Activated gamma-delta T cell (primary cell): ENCODE results near the gene RCCD1.
"Not testable (repeated sequence)": the region's sequence is repeated elsewhere in the genome, so short reads cannot be mapped to it uniquely, and the experiment has no call there.

Experiments
- DNase-seq: peaks from one replicate; lab custom pipeline; 2025; lab: John Stamatoyannopoulos, UW
- total RNA-seq, 2 donors: gene quantifications; one replicate each; lab custom pipeline; 2026; lab: John Stamatoyannopoulos, UW

The RCCD1 gene
- total RNA-seq, result 8.0 to 11.3 reads per million in 2 donors

- peak; percentile 70 for DNase-seq
These were observed at the start of gene RCCD1 for GRCh38 chr15:90954712-90955623. Gene RCCD1, plus strand, starts transcription at chr15:90954884. Its CDS starts 1,851 bp downstream, at chr15:90956735.

DNA sequence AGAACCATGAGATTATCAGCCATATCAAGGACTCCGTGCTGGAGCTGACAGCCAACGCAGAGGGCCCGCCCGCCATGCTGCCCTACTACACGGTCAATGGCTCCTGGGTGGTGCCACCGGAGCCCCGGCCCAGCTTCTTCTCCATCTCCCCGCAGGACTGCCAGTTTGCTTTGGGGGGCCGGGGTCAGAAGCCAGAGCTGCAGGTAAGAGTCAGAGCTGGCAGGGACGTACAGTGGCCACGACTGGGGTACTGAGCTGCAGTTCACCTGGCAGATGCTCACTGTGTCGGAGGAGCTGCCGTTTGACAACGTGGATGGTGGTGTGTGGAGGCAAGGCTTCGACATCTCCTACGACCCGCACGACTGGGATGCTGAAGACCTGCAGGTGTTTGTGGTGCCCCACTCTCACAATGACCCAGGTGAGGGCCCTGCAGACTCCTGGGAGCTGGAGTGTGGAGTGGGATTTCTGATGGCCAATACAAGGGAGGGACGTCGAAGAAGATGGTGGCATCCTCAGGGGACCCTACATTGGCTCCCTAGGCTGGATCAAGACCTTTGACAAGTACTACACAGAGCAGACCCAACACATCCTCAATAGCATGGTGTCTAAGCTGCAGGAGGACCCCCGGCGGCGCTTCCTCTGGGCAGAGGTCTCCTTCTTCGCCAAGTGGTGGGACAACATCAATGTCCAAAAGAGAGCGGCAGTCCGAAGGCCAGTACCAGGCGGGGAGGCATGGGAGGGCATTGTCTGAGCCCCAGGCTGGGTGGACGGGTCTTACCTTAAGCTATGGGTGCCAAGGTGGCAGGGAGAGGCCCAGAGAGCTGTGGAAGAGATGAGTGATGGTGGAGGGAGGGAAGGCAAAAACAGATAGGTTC is 49.1 kb upstream of the RCCD1 start:
- no peak for DNase-seq

GRCh38 chr15:90906181-90906849 is 48.4 kb upstream of the RCCD1 start:
- no peak for DNase-seq

GRCh38 chr15:90907051-90907660 is 47.5 kb upstream of the RCCD1 start:
- no peak for DNase-seq

GRCh38 chr15:90907838-90908507 is 46.7 kb upstream of the RCCD1 start:
- no peak for DNase-seq

GRCh38 chr15:90909449-90909848 is 45.2 kb upstream of the RCCD1 start:
- not testable (repeated sequence) for DNase-seq

GRCh38 chr15:90909976-90910375 is 44.7 kb upstream of the RCCD1 start:
- no peak for DNase-seq

DNA sequence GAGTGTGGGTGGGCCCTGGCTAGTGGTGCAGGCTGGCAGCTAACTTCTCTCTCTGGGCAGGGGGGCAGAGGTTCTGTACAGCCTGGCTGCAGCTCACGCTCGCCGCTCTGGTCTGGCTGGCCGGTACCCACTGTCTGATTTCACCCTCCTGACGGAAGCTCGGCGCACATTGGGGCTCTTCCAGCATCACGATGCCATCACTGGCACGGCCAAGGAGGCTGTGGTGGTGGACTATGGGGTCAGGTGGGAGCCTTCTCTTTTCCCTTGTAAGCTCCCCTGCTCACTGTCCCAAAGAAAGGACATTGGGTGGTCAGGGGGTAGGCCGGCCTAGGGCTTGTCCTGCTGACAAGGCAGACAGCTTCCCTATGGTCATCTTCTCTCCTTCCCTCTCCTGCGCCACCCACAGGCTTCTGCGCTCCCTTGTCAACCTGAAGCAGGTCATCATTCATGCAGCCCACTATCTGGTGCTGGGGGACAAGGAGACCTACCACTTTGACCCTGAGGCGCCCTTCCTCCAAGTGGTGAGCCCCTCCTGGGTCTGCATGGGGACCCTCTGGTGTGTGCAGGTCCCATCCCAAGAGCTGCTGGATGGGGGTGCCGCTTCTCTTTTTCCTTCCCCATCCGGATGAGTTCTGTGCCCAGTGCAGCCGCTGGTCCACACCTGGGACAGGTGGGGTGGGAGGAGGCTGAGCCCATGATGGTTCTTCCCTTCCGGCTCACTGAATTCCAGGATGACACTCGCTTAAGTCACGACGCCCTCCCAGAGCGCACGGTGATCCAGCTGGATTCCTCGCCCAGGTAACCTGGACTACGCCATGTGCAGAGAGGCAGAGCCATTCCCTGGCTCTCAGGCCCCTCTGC is 44.0 kb upstream of the RCCD1 start:
- DNase-seq, result no peak

GRCh38 chr15:90911302-90911623 is 43.4 kb upstream of the RCCD1 start:
- DNase-seq, result no peak

- DNase-seq, result no peak
These were observed 42.5 kb upstream of the RCCD1 start for GRCh38 chr15:90911906-90912769.

DNA sequence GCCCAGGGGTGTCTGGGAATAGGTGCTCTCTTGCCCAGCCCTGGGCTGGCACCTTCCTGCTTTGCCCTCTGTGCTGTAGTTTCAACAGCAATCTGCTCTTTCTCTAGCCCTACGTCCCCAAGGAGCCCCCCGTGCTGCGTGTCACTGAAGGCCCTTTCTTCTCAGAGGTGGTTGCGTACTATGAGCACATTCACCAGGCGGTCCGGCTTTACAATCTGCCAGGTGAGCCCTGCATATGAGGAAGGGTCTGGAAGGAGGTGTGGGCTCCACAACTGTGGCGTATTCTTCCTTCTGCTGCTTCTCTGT is 42.0 kb upstream of the RCCD1 start:
- DNase-seq, result no peak

- DNase-seq, result no peak
These were observed 41.2 kb upstream of the RCCD1 start for GRCh38 chr15:90913398-90913944.

GRCh38 chr15:90914305-90915080 is 40.2 kb upstream of the RCCD1 start:
- DNase-seq, result no peak

DNA sequence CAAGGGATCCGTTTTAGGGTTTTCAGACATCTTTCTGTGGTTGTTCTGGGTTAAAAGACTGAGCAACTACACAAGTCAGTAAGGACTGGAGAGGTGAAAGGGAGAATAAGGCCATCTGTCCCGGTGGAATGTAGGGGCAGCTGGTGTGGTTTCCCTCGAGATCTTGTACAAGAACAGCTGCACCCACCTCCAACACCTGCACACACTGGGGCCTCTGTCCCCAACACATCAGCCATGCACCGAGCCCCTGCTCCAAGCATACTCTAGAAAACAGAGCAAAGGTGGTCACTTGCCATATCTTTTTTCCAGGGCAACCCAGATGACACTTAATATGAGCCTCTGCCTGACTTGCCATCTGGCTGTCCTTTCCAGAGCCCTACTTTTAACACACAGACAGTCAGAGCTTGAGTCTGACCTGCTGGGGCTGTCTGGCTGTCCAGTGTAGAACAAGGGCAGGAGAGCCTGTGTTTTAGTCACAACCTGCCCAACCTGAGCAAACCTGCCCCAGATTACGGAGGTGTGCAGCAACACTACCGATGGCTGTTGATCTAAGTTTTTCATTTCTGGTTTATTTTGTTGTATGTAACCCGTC is 39.4 kb upstream of the RCCD1 start:
- DNase-seq, result no peak

DNA sequence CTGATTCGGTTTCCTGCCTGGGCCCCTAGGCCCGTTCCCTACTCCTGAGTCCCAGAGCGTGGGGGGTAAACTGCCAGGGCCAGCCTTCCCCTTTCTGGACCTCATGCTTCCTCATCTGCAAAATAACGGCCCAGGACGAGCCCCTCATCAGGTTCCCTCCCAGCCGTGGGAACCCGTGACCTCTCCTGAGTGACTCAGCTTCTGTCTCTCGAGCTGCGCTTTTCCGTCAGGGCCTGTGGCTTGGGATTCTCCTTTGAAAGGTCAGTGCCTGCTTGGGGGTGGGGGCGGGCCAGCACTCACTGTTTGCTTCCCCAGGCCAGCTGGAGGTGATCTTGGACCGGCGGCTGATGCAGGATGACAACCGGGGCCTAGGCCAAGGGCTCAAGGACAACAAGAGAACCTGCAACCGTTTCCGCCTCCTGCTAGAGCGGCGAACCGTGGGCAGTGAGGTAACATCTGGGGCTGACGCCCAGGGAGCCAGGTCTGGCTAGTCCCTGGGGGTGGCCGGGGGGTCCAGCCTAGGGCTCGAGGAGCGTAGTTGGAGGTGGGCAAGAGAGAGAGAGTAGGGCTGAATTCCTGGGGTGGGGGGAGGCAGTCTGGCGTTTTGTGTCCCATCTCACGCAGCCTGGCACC is 38.8 kb upstream of the RCCD1 start:
- DNase-seq, result no peak

DNA sequence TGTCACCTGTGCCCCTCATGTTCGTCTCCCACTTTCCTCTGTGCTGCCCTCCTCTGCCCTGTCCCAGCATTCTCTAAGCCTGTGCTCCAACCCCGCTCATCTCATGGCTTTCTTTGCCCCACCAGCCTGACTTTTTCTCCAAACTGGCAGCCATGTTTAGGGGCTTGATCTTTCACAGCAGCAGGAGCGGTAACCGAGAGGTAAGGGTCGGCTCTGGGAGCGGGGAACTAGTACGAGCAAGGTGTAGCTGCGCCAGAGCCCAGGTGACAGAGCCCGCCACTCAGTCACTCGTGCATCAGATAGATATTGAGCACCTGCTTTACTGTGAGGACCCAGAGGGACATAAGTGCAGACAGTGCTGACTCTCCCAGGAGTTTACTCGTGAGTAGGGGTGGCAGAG is 38.2 kb upstream of the RCCD1 start:
- DNase-seq, result no peak

GRCh38 chr15:90917569-90917968 is 37.1 kb upstream of the RCCD1 start:
- no peak for DNase-seq
